Transverse colon (tissue), 4 donors: ENCODE results near the gene SCAMP4. TPM values are rescaled to one million over a fixed set of nuclear protein-coding genes. Genes with fewer than 3 reads are reported as not detected.

Experiments
- DNase-seq: peaks from one replicate; pipeline ENCODE4 v3.0.0-alpha.2; 2019
- H3K27ac ChIP-seq, 4 donors: fragments of 200-600 bp; sonication (generic); 2 replicates each; pipeline ENCODE4 v1.5.1; 2016 to 2018; ENCODE audit warnings: inconsistent platforms in 4 of 4
- H3K27me3 ChIP-seq: fragments of 200-600 bp; sonication (generic); 2 replicates; pipeline ENCODE4 v1.5.1; 2017; ENCODE audit warnings: inconsistent platforms
- H3K36me3 ChIP-seq, 4 donors: fragments of 200-600 bp; sonication (generic); 2 replicates each; pipeline ENCODE4 v1.5.1; 2017 to 2019; ENCODE audit warnings: inconsistent platforms in 4 of 4
- H3K4me1 ChIP-seq, 4 donors: fragments of 200-600 bp; sonication (generic); 2 replicates each; pipeline ENCODE4 v1.5.1; 2017 to 2020; ENCODE audit warnings: inconsistent platforms in 4 of 4
- H3K4me3 ChIP-seq, 4 donors: fragments of 200-600 bp; sonication (generic); 1 replicate in 1 of 4; 2 replicates in 3 of 4; pipeline versions ENCODE4 v1.5.1 to v1.6.1; 2017 to 2019; ENCODE audit warnings: inconsistent platforms in 4 of 4
- H3K9me3 ChIP-seq, 2 donors: fragments of 200-600 bp; sonication (generic); 2 replicates each; pipeline ENCODE4 v1.5.1; 2017 to 2019; ENCODE audit warnings: inconsistent platforms in 2 of 2
- EP300 ChIP-seq: sonication (generic); formaldehyde crosslinking; IDR thresholded peaks from one replicate; pipeline ENCODE4 v1.6.1; 2017; ENCODE audit warnings: antibody characterized with exemption, low read depth
- POLR2A ChIP-seq: fragments of 450-650 bp; IDR thresholded peaks from one replicate; pipeline ENCODE4 v1.6.1; 2016; ENCODE audit warnings: antibody characterized with exemption, mild to moderate bottlenecking, moderate library complexity
- POLR2AphosphoS5 ChIP-seq, 3 donors: sonication (generic); formaldehyde crosslinking; IDR thresholded peaks; one replicate each; pipeline ENCODE4 v1.6.1; 2016; ENCODE audit warnings: antibody characterized with exemption in 3 of 3
- WGBS, 2 donors: methylation state at CpG; one replicate each; pipeline ENCODE4 v1.1.5; 2018; ENCODE audit warnings: low coverage in 1 of 2; 5-methylcytosine and 5-hydroxymethylcytosine counted together
- in situ Hi-C, 4 donors: fragments of 200-750 bp; cut with MboI; loops; one replicate each; pipeline versions ENCODE4 v1.15.0 to v1.15.1; 2017; ENCODE audit warnings: low sequenced_read_pairs in 3 of 4, low pct_ligation_motif_present in 1 of 4, low pct_unique_long_range_greater_than_20kb in 1 of 4
- intact Hi-C: fragments of 100-400 bp; cut with DNase I; formaldehyde crosslinking; loops from one replicate; pipeline ENCODE4 v1.15.1; 2023; ENCODE audit warnings: low total_unique reads
- total RNA-seq, 4 donors: library from RNA; depleted of rRNA; stranded (reverse); fragments of >200 nt; gene quantifications; one replicate each; pipeline ENCODE4 v1.1.0, GENCODE V29; 2016
- TF ChIP-seq, protein P1 (sequence below), 5 experiments: fragments of 200-600 bp in 3 of 5; fragments of 450-650 bp in 2 of 5; sonication (generic) in 3 of 5; IDR thresholded peaks; 1 replicate in 2 of 5; 2 replicates in 3 of 5; pipeline ENCODE4 v1.5.1; 2016 to 2017; ENCODE audit warnings: antibody characterized with exemption in 5 of 5, inconsistent platforms in 3 of 5, mild to moderate bottlenecking in 2 of 5, moderate library complexity in 1 of 5

Gene SCAMP4
- total RNA-seq, 4 donors from 2014 or later = 25.1 to 119 (median 86.6) TPM

GRCh38 chr19:1862424-1863327 lies 42.5 kb upstream of the SCAMP4 start:
- peak; percentile 60 for DNase-seq
- H3K27ac ChIP-seq = peak overlapping the region; percentile 91 to 96 (median 93)
- intact Hi-C loops = no loop called here
- WGBS, 2 donors = 1% methylated on average over 45 of the region's 109 CpGs; no CpG with 5 or more reads in 1 of the 2 donors
- in situ Hi-C loops = no loop called here
- peak overlapping the region; percentile 64 to 76 (median 74) for H3K4me3 ChIP-seq
- TF ChIP-seq POLR2A (no peak), POLR2AphosphoS5 (IDR thresholded peaks at IDR 0.05) (no peak), EP300 (no peak)
- TF ChIP-seq, protein P1, sequence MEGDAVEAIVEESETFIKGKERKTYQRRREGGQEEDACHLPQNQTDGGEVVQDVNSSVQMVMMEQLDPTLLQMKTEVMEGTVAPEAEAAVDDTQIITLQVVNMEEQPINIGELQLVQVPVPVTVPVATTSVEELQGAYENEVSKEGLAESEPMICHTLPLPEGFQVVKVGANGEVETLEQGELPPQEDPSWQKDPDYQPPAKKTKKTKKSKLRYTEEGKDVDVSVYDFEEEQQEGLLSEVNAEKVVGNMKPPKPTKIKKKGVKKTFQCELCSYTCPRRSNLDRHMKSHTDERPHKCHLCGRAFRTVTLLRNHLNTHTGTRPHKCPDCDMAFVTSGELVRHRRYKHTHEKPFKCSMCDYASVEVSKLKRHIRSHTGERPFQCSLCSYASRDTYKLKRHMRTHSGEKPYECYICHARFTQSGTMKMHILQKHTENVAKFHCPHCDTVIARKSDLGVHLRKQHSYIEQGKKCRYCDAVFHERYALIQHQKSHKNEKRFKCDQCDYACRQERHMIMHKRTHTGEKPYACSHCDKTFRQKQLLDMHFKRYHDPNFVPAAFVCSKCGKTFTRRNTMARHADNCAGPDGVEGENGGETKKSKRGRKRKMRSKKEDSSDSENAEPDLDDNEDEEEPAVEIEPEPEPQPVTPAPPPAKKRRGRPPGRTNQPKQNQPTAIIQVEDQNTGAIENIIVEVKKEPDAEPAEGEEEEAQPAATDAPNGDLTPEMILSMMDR (IDR thresholded peaks at IDR 0.05) = no peak
- no peaks in the 10 kb centered on the region for H3K27me3 ChIP-seq
- no peaks in the 10 kb centered on the region for H3K9me3 ChIP-seq
- peaks cover 45 to 61% (median 53%) of the 10 kb centered on the region in 4 donors for H3K4me1 ChIP-seq
- no peaks in the 10 kb centered on the region for H3K36me3 ChIP-seq

GRCh38 chr19:1863328-1863637 lies 41.9 kb upstream of the SCAMP4 start, which contains the start of gene KLF16:
TSS of gene KLF16 (minus strand) at chr19:1863579. CDS start at chr19:1863497, 82 bp downstream.
- WGBS, 2 donors = 0% methylated on average over 21 of the region's 63 CpGs; no CpG with 5 or more reads in 1 of the 2 donors
- intact Hi-C loops (no loop called here), in situ Hi-C loops (no loop called here)
- Histone ChIP-seq H3K4me1 (peaks cover 41 to 55% (median 47%) of the 10 kb centered on the region in 4 donors), H3K4me3 (peak within 1 kb of the TSS; percentile 71 to 81 (median 76)), H3K27me3 (no peaks in the 10 kb centered on the region), H3K36me3 (no peaks in the 10 kb centered on the region), H3K27ac (peak within 1 kb of the TSS; percentile 91 to 96 (median 94)), H3K9me3 (no peaks in the 10 kb centered on the region)
- DNase-seq = no peak
- TF ChIP-seq POLR2AphosphoS5 (IDR thresholded peaks at IDR 0.05) (peak in 2 of 3 donors; percentile 35 to 43), POLR2A (no peak), EP300 (no peak)

- intact Hi-C loops (no loop called here), in situ Hi-C loops (no loop called here)
- WGBS, 2 donors = 1% methylated on average over 27 of the region's 115 CpGs; no CpG with 5 or more reads in 1 of the 2 donors
- no peaks in the 10 kb centered on the region for H3K36me3 ChIP-seq
- TF ChIP-seq, protein P1 (IDR thresholded peaks at IDR 0.05) = no peak
- peak in 1 of 3 donors; percentile 36 for TF ChIP-seq POLR2AphosphoS5 (IDR thresholded peaks at IDR 0.05)
- peak; percentile 31 for TF ChIP-seq POLR2A
- TF ChIP-seq EP300 = no peak
- H3K4me3 ChIP-seq = peak overlapping the region; percentile 47 to 81 (median 74)
- peak; percentile 92 for DNase-seq
- H3K4me1 ChIP-seq = peaks cover 35 to 50% (median 41%) of the 10 kb centered on the region in 4 donors
- no peaks in the 10 kb centered on the region for H3K27me3 ChIP-seq
- no peaks in the 10 kb centered on the region for H3K9me3 ChIP-seq
- H3K27ac ChIP-seq = peak overlapping the region; percentile 88 to 96 (median 94)
These were observed 41.3 kb upstream of the SCAMP4 start for GRCh38 chr19:1863638-1864479.

- DNase-seq = peak; percentile 83
- 8% methylated on average over 40 of the region's 52 CpGs; no CpG with 5 or more reads in 1 of the 2 donors for WGBS, 2 donors
These were observed 40.6 kb upstream of the SCAMP4 start for GRCh38 chr19:1864480-1865171.

More at GRCh38 chr19:1864480-1865171, 40.6 kb upstream of the SCAMP4 start:
- no peak for TF ChIP-seq EP300
- TF ChIP-seq, protein P1 (IDR thresholded peaks at IDR 0.05) = peak; percentile 77 to 88 (median 78)
- TF ChIP-seq POLR2A = no peak
- no peak for TF ChIP-seq POLR2AphosphoS5 (IDR thresholded peaks at IDR 0.05)
- intact Hi-C loops (no loop called here), in situ Hi-C loops (no loop called here)
- H3K27me3 ChIP-seq = no peaks in the 10 kb centered on the region
- H3K27ac ChIP-seq = peak overlapping the region; percentile 88 to 96 (median 94)
- no peaks in the 10 kb centered on the region for H3K9me3 ChIP-seq
- peak overlapping the region; percentile 45 to 81 (median 74) for H3K4me3 ChIP-seq
- no peaks in the 10 kb centered on the region for H3K36me3 ChIP-seq
- peaks cover 27 to 42% (median 34%) of the 10 kb centered on the region in 4 donors for H3K4me1 ChIP-seq
